GM13977 (cell line): ENCODE results near the gene NUP88.

Source experiments
- DNase-seq: peaks from one replicate; pipeline ENCODE4 v3.0.0; 2012; ENCODE audit warnings: low spot score
- CTCF ChIP-seq: IDR thresholded peaks from 2 replicates; pipeline ENCODE4 v1.5.1; 2012; ENCODE audit warnings: mild to moderate bottlenecking, control low read depth; ENCODE audit not compliant: insufficient read depth; ENCODE audit errors: extremely low read depth, missing control alignments
- in situ Hi-C: fragments of 300-500 bp; cut with MboI; formaldehyde crosslinking; loops from one replicate; pipeline ENCODE4 v1.12.0; 2022; ENCODE audit warnings: low sequenced_read_pairs, low pct_unique_long_range_greater_than_20kb, mixed read lengths, inconsistent platforms; ENCODE audit not compliant: unreplicated experiment

NUP88 gene

GRCh38 chr17:5354310-5354709 lies 65.2 kb downstream of the NUP88 start:
- no peak for DNase-seq
- in situ Hi-C loops = no loop called here
- no peak for TF ChIP-seq CTCF

GRCh38 chr17:5352681-5353289 lies 66.7 kb downstream of the NUP88 start:
- TF ChIP-seq CTCF = no peak
- in situ Hi-C loops = no loop called here
- no peak for DNase-seq

GRCh38 chr17:5344914-5345313 lies 74.5 kb downstream of the NUP88 start:
- no peak for TF ChIP-seq CTCF
- no peak for DNase-seq
- in situ Hi-C loops = no loop called here
